DOHH2 (cell line): ENCODE measurements around the gene TARS3.

ENCODE experiments used
- H3F3A ChIP-seq: fragments of 200-600 bp; sonication (generic), shearing (Covaris generic); 2 replicates; pipeline ENCODE4 v1.6.0; 2016; ENCODE audit warnings: antibody characterized with exemption, mild to moderate bottlenecking; ENCODE audit not compliant: control insufficient read depth, insufficient read depth
- H3K27ac ChIP-seq: fragments of 200-600 bp; sonication (generic); 2 replicates; pipeline ENCODE4 v1.5.1; 2014; ENCODE audit warnings: low read depth, mild to moderate bottlenecking, low read length, moderate library complexity
- H3K27me3 ChIP-seq: fragments of 200-600 bp; sonication (generic); 2 replicates; pipeline ENCODE4 v1.6.1; 2014; ENCODE audit warnings: mild to moderate bottlenecking, low read length, mixed read lengths; ENCODE audit not compliant: control insufficient read depth
- H3K36me3 ChIP-seq: fragments of 200-600 bp; sonication (generic); 2 replicates; pipeline ENCODE4 v1.6.1; 2014; ENCODE audit warnings: mild to moderate bottlenecking, low read length, moderate library complexity, mixed read lengths; ENCODE audit not compliant: control insufficient read depth
- H3K4me1 ChIP-seq: fragments of 200-600 bp; sonication (generic); 2 replicates; pipeline ENCODE4 v1.6.1; 2014; ENCODE audit warnings: mild to moderate bottlenecking, low read length, mixed read lengths; ENCODE audit not compliant: control insufficient read depth
- H3K4me2 ChIP-seq: fragments of 200-600 bp; sonication (generic); 2 replicates; pipeline ENCODE4 v1.6.0; 2014; ENCODE audit warnings: mild to moderate bottlenecking, low read length, moderate library complexity
- H3K4me3 ChIP-seq: fragments of 200-600 bp; sonication (generic); 2 replicates; pipeline ENCODE4 v1.5.1; 2014; ENCODE audit warnings: mild to moderate bottlenecking, low read length, mixed read lengths
- H3K79me2 ChIP-seq: fragments of 200-600 bp; sonication (generic); 2 replicates; pipeline ENCODE4 v1.6.1; 2014; ENCODE audit warnings: mild to moderate bottlenecking, low read length, mixed read lengths; ENCODE audit not compliant: control insufficient read depth
- H3K9me2 ChIP-seq: fragments of 200-600 bp; sonication (generic); replicated peaks from 2 replicates; pipeline ENCODE4 v1.6.1; 2014; ENCODE audit warnings: mild to moderate bottlenecking, low read length, mixed read lengths; ENCODE audit not compliant: control insufficient read depth
- H3K9me3 ChIP-seq: fragments of 200-600 bp; sonication (generic); 2 replicates; pipeline ENCODE4 v1.6.1; 2014; ENCODE audit warnings: antibody characterized with exemption, low read length, mixed read lengths; ENCODE audit not compliant: control insufficient read depth, insufficient read depth
- H4K20me1 ChIP-seq: fragments of 200-600 bp; sonication (generic); 2 replicates; pipeline ENCODE4 v1.6.0; 2014; ENCODE audit warnings: low read depth, mild to moderate bottlenecking, antibody characterized with exemption, low read length, moderate library complexity; ENCODE audit not compliant: control insufficient read depth, insufficient read depth
- CTCF ChIP-seq: fragments of 200-600 bp; sonication (generic); IDR thresholded peaks from one replicate; pipeline ENCODE4 v1.5.1; 2014; ENCODE audit warnings: antibody characterized with exemption, mild to moderate bottlenecking, low read depth, low read length; ENCODE audit not compliant: poor library complexity, severe bottlenecking
- EZH2phosphoT487 ChIP-seq: fragments of 200-600 bp; sonication (generic); IDR thresholded peaks from 2 replicates; pipeline ENCODE4 v1.6.1; 2017; ENCODE audit warnings: borderline replicate concordance, mild to moderate bottlenecking, antibody characterized with exemption, low read length, moderate library complexity, mixed read lengths

TARS3 gene

GRCh38 chr15:101733545-101733944 is 9.3 kb upstream of the TARS3 start:
- Histone ChIP-seq H3K9me2 (no peaks in the 10 kb centered on the region), H3F3A (no peaks in the 10 kb centered on the region), H3K27ac (no peak overlapping the region), H3K4me1 (no peaks in the 10 kb centered on the region), H3K36me3 (no peaks in the 10 kb centered on the region), H4K20me1 (no peaks in the 10 kb centered on the region), H3K4me2 (no peak overlapping the region), H3K4me3 (no peak overlapping the region), H3K79me2 (no peaks in the 10 kb centered on the region), H3K27me3 (no peaks in the 10 kb centered on the region), H3K9me3 (no peaks in the 10 kb centered on the region)
- TF ChIP-seq CTCF = no peak
- no peak for TF ChIP-seq EZH2phosphoT487

- H3K4me3 ChIP-seq = no peak overlapping the region
- no peaks in the 10 kb centered on the region for H3K9me3 ChIP-seq
- H3K4me1 ChIP-seq = no peaks in the 10 kb centered on the region
- TF ChIP-seq CTCF (no peak), EZH2phosphoT487 (no peak)
- no peaks in the 10 kb centered on the region for H3K36me3 ChIP-seq
- H3K4me2 ChIP-seq = no peak overlapping the region
- no peaks in the 10 kb centered on the region for H3F3A ChIP-seq
- no peak overlapping the region for H3K27ac ChIP-seq
- no peaks in the 10 kb centered on the region for H4K20me1 ChIP-seq
- H3K9me2 ChIP-seq = no peaks in the 10 kb centered on the region
- H3K79me2 ChIP-seq = no peaks in the 10 kb centered on the region
- no peaks in the 10 kb centered on the region for H3K27me3 ChIP-seq
Observed at GRCh38 chr15:101732772-101733171, 8.5 kb upstream of the TARS3 start.

GRCh38 chr15:101731746-101732145 is 7.5 kb upstream of the TARS3 start:
- Histone ChIP-seq H3F3A (no peaks in the 10 kb centered on the region), H3K79me2 (no peaks in the 10 kb centered on the region), H3K9me3 (no peaks in the 10 kb centered on the region), H3K27ac (no peak overlapping the region), H4K20me1 (no peaks in the 10 kb centered on the region), H3K4me2 (no peak overlapping the region), H3K4me1 (no peaks in the 10 kb centered on the region), H3K27me3 (no peaks in the 10 kb centered on the region), H3K9me2 (no peaks in the 10 kb centered on the region), H3K4me3 (no peak overlapping the region), H3K36me3 (no peaks in the 10 kb centered on the region)
- TF ChIP-seq EZH2phosphoT487 = no peak
- TF ChIP-seq CTCF = no peak

- Histone ChIP-seq H3F3A (peaks cover 9% of the 10 kb centered on the region), H3K9me2 (no peaks in the 10 kb centered on the region)
Observed at GRCh38 chr15:101727186-101727585, 2.9 kb upstream of the TARS3 start.

More at GRCh38 chr15:101727186-101727585, 2.9 kb upstream of the TARS3 start:
- Histone ChIP-seq H3K4me3 (no peak overlapping the region), H3K79me2 (no peaks in the 10 kb centered on the region), H3K4me1 (peaks cover 15% of the 10 kb centered on the region), H3K27ac (no peak overlapping the region), H3K4me2 (no peak overlapping the region), H3K9me3 (no peaks in the 10 kb centered on the region), H4K20me1 (no peaks in the 10 kb centered on the region), H3K36me3 (peaks cover under 1% of the 10 kb centered on the region; the same call in 1 of the 2 replicates), H3K27me3 (no peaks in the 10 kb centered on the region)
- TF ChIP-seq EZH2phosphoT487 (no peak), CTCF (no peak)
